ENCODE measurements around the gene HCRTR2.

GRCh38 chr6:55320696-55321086 lies 146.4 kb downstream of the HCRTR2 start:
- no peak for TF ChIP-seq KDM1A (IDR thresholded peaks at IDR 0.05; ENCODE audit: borderline replicate concordance, low read length)
- TF ChIP-seq POLR2AphosphoS5 (IDR thresholded peaks at IDR 0.05; ENCODE audit: low read depth, low read length), result no peak
- TF ChIP-seq CTCF (IDR thresholded peaks at IDR 0.05; ENCODE audit: control extremely low read depth in 1 of 3, insufficient read depth in 1 of 3, low read depth in 1 of 3, low read length in 3 of 3), result no peak
- no peak for TF ChIP-seq SIN3A (conservative IDR thresholded peaks at IDR 0.05 in 1 of 2, IDR thresholded peaks at IDR 0.05 in 1 of 2; ENCODE audit: low read depth in 1 of 2, low read length in 2 of 2)
- no peak for TF ChIP-seq ZNF274 (IDR thresholded peaks at IDR 0.05; ENCODE audit: borderline replicate concordance, extremely low read depth, low read length)
- no peak for TF ChIP-seq CREB1 (IDR thresholded peaks at IDR 0.05)
- TF ChIP-seq POLR2A (IDR thresholded peaks at IDR 0.05; ENCODE audit: control extremely low read depth in 1 of 2, low read depth in 2 of 2, low read length in 2 of 2), result no peak
- TF ChIP-seq CHD1 (IDR thresholded peaks at IDR 0.05; ENCODE audit: low read depth, low read length), result no peak
- no peak for TF ChIP-seq RAD21 (IDR thresholded peaks at IDR 0.05 in 1 of 2, conservative IDR thresholded peaks at IDR 0.05 in 1 of 2; ENCODE audit: low read depth in 2 of 2, low read length in 2 of 2)

Measured in H1 (cell line).